K562 (cell line): Measurements from ENCODE around the gene HS3ST3B1. TPM values are rescaled to one million over a fixed set of nuclear protein-coding genes. Genes with fewer than 3 reads are reported as not detected.

ENCODE experiments used
- ATAC-seq: fragments of 200-7000 bp; cut with Tn5 transposase; 3 replicates; pipeline ENCODE4 v1.9.1; 2020; ENCODE audit warnings: moderate library complexity
- BruUV-seq: library from RNA; stranded (reverse); fragments of 400-500 nt; replicated peaks from 2 replicates; lab custom pipeline; 2021; lab: Mats Ljungman, UMichigan
- CTCF ChIA-PET: fragments of 300-600 bp; formaldehyde crosslinking; extraction: SDS; loops from one replicate; lab custom pipeline; 2021; ENCODE audit warnings: low intra/inter-chr PET ratio; lab: Yijun Ruan, JAX
- POLR2A ChIA-PET: fragments of 300-600, 350-650 bp; sonication (Branson Sonifier 250); formaldehyde crosslinking; extraction: SDS; loops from one replicate; lab custom pipeline; 2021; ENCODE audit warnings: antibody characterized with exemption, inconsistent platforms; lab: Yijun Ruan, JAX
- DNase-seq, 4 experiments: peaks; one replicate each; pipeline versions ENCODE4 v3.0.0 to v3.0.0-alpha.2; 2011 to 2018; ENCODE audit warnings: low spot score in 3 of 4, mixed read lengths in 3 of 4; ENCODE audit errors: extremely low read depth in 1 of 4
- FAIRE-seq: peaks from 2 replicates; lab custom pipeline; 2011; peaks lifted over from hg19 to GRCh38; lab: Jason Lieb, UNC
- H2AFZ ChIP-seq: 2 replicates; pipeline ENCODE4 v1.6.0; 2011; ENCODE audit warnings: low read depth, low read length, control low read depth, inconsistent platforms
- H3K27ac ChIP-seq: fragments of 200-600 bp; 3 replicates; pipeline ENCODE4 v1.8.0; 2011; ENCODE audit warnings: low read depth, mild to moderate bottlenecking, control low read depth, inconsistent platforms, low read length, moderate library complexity, mixed read lengths; ENCODE audit errors: extremely low read depth
- H3K27me3 ChIP-seq, 2 experiments: fragments of 300-600 bp in 1 of 2; 2 replicates in 1 of 2; 3 replicates in 1 of 2; pipeline versions ENCODE4 v1.6.0 to v1.8.0; 2011; ENCODE audit warnings: inconsistent platforms in 2 of 2, low read length in 2 of 2, mild to moderate bottlenecking in 1 of 2, mixed read lengths in 1 of 2, moderate library complexity in 1 of 2; ENCODE audit not compliant: control insufficient read depth in 2 of 2, insufficient read depth in 2 of 2
- H3K36me3 ChIP-seq: fragments of 300-600 bp; 3 replicates; pipeline ENCODE4 v1.8.0; 2011; ENCODE audit warnings: mild to moderate bottlenecking, low read length, inconsistent platforms; ENCODE audit not compliant: control insufficient read depth, insufficient read depth
- H3K4me1 ChIP-seq, 2 experiments: fragments of 200-600 bp in 1 of 2; replicated peaks in 1 of 2; 2 replicates in 1 of 2; 3 replicates in 1 of 2; pipeline versions ENCODE4 v1.5.1 to v1.8.0; 2011; ENCODE audit warnings: inconsistent platforms in 2 of 2, low read length in 2 of 2, mild to moderate bottlenecking in 1 of 2, mixed read lengths in 1 of 2, moderate library complexity in 1 of 2; ENCODE audit not compliant: control insufficient read depth in 2 of 2, insufficient read depth in 2 of 2
- H3K4me2 ChIP-seq: 2 replicates; pipeline ENCODE4 v1.6.1; 2011; ENCODE audit warnings: low read length, control low read depth, inconsistent platforms, mixed read lengths; ENCODE audit not compliant: insufficient read depth
- H3K4me3 ChIP-seq: fragments of 200-600 bp; sonication (generic), shearing (Covaris generic); 2 replicates; pipeline ENCODE4 v1.5.1; 2016; ENCODE audit warnings: control low read depth, inconsistent platforms
- H3K79me2 ChIP-seq: fragments of 200-600 bp; 3 replicates; pipeline ENCODE4 v1.8.0; 2011; ENCODE audit warnings: low read length, inconsistent platforms; ENCODE audit not compliant: control insufficient read depth, insufficient read depth
- H3K9ac ChIP-seq, 2 experiments: 2 replicates each; pipeline versions ENCODE4 v1.6.0 to v1.6.1; 2011; ENCODE audit warnings: low read depth in 2 of 2, low read length in 2 of 2, control low read depth in 1 of 2, inconsistent platforms in 1 of 2, mild to moderate bottlenecking in 1 of 2, mixed read lengths in 1 of 2; ENCODE audit not compliant: insufficient read depth in 1 of 2
- H3K9me1 ChIP-seq: one replicate; pipeline ENCODE4 v1.6.0; 2011; ENCODE audit warnings: inconsistent platforms, mild to moderate bottlenecking, low read length, moderate library complexity; ENCODE audit not compliant: control insufficient read depth, insufficient read depth
- H3K9me3 ChIP-seq: replicated peaks from 2 replicates; pipeline ENCODE4 v1.5.1; 2011; ENCODE audit warnings: low read depth, low read length, inconsistent platforms; ENCODE audit not compliant: control insufficient read depth, insufficient read depth
- H4K20me1 ChIP-seq: replicated peaks from 2 replicates; pipeline ENCODE4 v1.6.1; 2011; ENCODE audit warnings: low read length, inconsistent platforms, mixed read lengths; ENCODE audit not compliant: control insufficient read depth, insufficient read depth
- BACH1 ChIP-seq: fragments of 200-800 bp; sonication (Bioruptor generic); IDR thresholded peaks from 2 replicates; pipeline ENCODE4 v1.6.1; 2016; ENCODE audit warnings: missing genetic modification characterization, missing compliant biosample characterization
- JUND ChIP-seq, 2 experiments: IDR thresholded peaks; 2 replicates in 1 of 2; 3 replicates in 1 of 2; pipeline ENCODE4 v1.6.1; 2011; ENCODE audit warnings: borderline replicate concordance in 2 of 2, low read depth in 2 of 2, low read length in 2 of 2, improper control_type of control experiment in 1 of 2, missing biosample characterization in 1 of 2, missing genetic modification characterization in 1 of 2, missing genetic modification reagents in 1 of 2
- RHOXF2B ChIP-seq: fragments of 250-450 bp; sonication (Bioruptor Pico); conservative IDR thresholded peaks from 2 replicates; pipeline ENCODE4 v1.5.1; 2021
- SIN3A ChIP-seq, 2 experiments: fragments of 150-350 bp in 1 of 2; IDR thresholded peaks; 2 replicates each; pipeline ENCODE4 v1.6.1; 2011 to 2016; ENCODE audit warnings: borderline replicate concordance in 2 of 2, low read depth in 2 of 2, low read length in 2 of 2, mild to moderate bottlenecking in 2 of 2, moderate library complexity in 2 of 2; ENCODE audit not compliant: control insufficient read depth in 1 of 2
- SLC30A9 ChIP-seq: fragments of 250-450 bp; sonication (Bioruptor Pico); IDR thresholded peaks from 2 replicates; pipeline ENCODE4 v1.8.0; 2022; ENCODE audit warnings: mild to moderate bottlenecking, moderate library complexity
- TAF15 ChIP-seq: fragments of 200-400 bp; formaldehyde crosslinking; IDR thresholded peaks from 2 replicates; pipeline ENCODE4 v1.6.1; 2017; ENCODE audit warnings: mild to moderate bottlenecking, low read depth, low read length, moderate library complexity
- ZBTB7A ChIP-seq: IDR thresholded peaks from 2 replicates; pipeline ENCODE4 v1.6.1; 2011; ENCODE audit warnings: low read depth, mild to moderate bottlenecking, low read length, moderate library complexity, borderline replicate concordance; ENCODE audit not compliant: control insufficient read depth
- ZNF76 ChIP-seq: fragments of 250-450 bp; sonication (Bioruptor Pico); IDR thresholded peaks from 2 replicates; pipeline ENCODE4 v1.4.0; 2020; ENCODE audit warnings: mild to moderate bottlenecking, moderate library complexity, borderline replicate concordance
- WGBS: fragments of 100-300 bp; shearing (Covaris generic); methylation state at CpG from one replicate; pipeline ENCODE4 v1.1.6; 2016; ENCODE audit warnings: low coverage, mixed read lengths; ENCODE audit not compliant: insufficient coverage; ENCODE audit errors: missing lambda C conversion rate; 5-methylcytosine and 5-hydroxymethylcytosine counted together
- in situ Hi-C: fragments of 300-500 bp; cut with MboI; formaldehyde crosslinking; loops from 4 replicates; pipeline ENCODE4 v1.15.0; 2018; ENCODE audit warnings: inconsistent platforms, mixed read lengths
- intact Hi-C: fragments of 100-400 bp; cut with micrococcal nuclease; formaldehyde crosslinking; loops from 2 replicates; pipeline ENCODE4 v1.14.2; 2022
- polyA plus RNA-seq, 8 experiments: library from polyadenylated mRNA; depleted of rRNA in 4 of 8; stranded (reverse) in 5 of 8; unstranded in 3 of 8; fragments of >200 nt; fragmentation: Nextera tagmentation in 2 of 8; fragmentation: Illumina TruSeq in 1 of 8; extraction: Ambion mirVana in 2 of 8; extraction: Trizol in 1 of 8; gene quantifications; 2 replicates each; pipeline versions ENCODE4 v1.2.1 to v1.2.3, GENCODE V29; 2011 to 2014; ENCODE audit warnings: inconsistent platforms in 1 of 8, missing spikeins in 1 of 8
- total RNA-seq, 7 experiments: library from RNA; depleted of rRNA in 6 of 7; stranded (reverse); fragments of >200 nt in 6 of 7; fragmentation: Illumina TruSeq in 2 of 7; extraction: Trizol in 2 of 7; gene quantifications; 2 replicates each; pipeline versions ENCODE4 v1.2.1 to v1.2.3, GENCODE V29; 2011 to 2021; ENCODE audit warnings: low replicate concordance in 1 of 7
- TF ChIP-seq, protein P1 (sequence below): fragments of 250-450 bp; sonication (Bioruptor Pico); IDR thresholded peaks from 2 replicates; pipeline ENCODE4 v1.8.0; 2021; ENCODE audit warnings: moderate library complexity, mild to moderate bottlenecking, inconsistent platforms
- TF ChIP-seq, protein P2 (sequence below), 2 experiments: IDR thresholded peaks in 1 of 2; conservative IDR thresholded peaks in 1 of 2; 2 replicates each; pipeline ENCODE4 v1.6.1; 2016; ENCODE audit warnings: low read depth in 2 of 2, mild to moderate bottlenecking in 1 of 2, missing compliant biosample characterization in 1 of 2, missing genetic modification characterization in 1 of 2, moderate library complexity in 1 of 2
- TF ChIP-seq, protein P3 (sequence below), 2 experiments: IDR thresholded peaks; 2 replicates each; pipeline ENCODE4 v1.6.1; 2012; ENCODE audit warnings: improper control_type of control experiment in 2 of 2, low read depth in 2 of 2, low read length in 2 of 2, borderline replicate concordance in 1 of 2
- TF ChIP-seq, protein P4 (sequence below): IDR thresholded peaks from 3 replicates; pipeline ENCODE4 v1.6.1; 2011; ENCODE audit warnings: borderline replicate concordance, mild to moderate bottlenecking; ENCODE audit not compliant: insufficient read length, insufficient read depth

HS3ST3B1 gene
- total and polyA plus RNA-seq, 9 of the 15 experiments (the other 6 are each of a cell fraction or from before 2014, with no cell fraction given) = 1.9 to 12.9 (median 3.7) TPM

DNA sequence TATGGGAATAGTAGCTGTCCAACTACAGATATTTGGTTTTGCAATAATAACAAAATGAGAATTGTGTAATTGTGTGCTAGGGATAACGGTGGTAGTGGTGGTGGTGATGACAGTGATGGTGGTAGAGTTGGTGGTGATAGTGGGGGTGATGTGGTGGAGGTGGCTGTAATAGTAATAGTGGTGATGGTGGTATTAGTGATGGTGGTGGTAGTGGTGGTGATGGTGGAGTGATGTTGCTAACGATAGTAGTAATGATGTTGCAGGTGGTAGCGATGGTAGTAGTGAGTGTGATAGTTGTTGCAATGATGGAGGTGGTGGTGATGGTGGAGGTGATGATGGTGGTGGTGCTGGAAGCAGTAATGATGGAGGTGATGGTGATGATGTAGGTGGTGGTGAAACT lies 94.4 kb downstream of the HS3ST3B1 start:
- no TSS peak for BruUV-seq
- no peaks in the 10 kb centered on the region for H4K20me1 ChIP-seq
- intact Hi-C loops (no loop called here), in situ Hi-C loops (no loop called here)
- no peaks in the 10 kb centered on the region for H3K9me1 ChIP-seq
- H3K36me3 ChIP-seq = no peaks in the 10 kb centered on the region
- CTCF ChIA-PET = interaction anchor here (0.7 kb wide), 1 partner anchor 1722 kb away, joined by 3 read pairs; no protein-coding TSS in a partner anchor
- DNase-seq (no peak), FAIRE-seq (no peak), ATAC-seq (no peak)
- WGBS = 0% methylated on average over 3 of the region's 3 CpGs
- no peak overlapping the region for H3K4me2 ChIP-seq
- no peak overlapping the region for H3K4me3 ChIP-seq
- H2AFZ ChIP-seq = no peak overlapping the region
- peaks cover 1% of the 10 kb centered on the region; the same call in 1 of the 2 replicates for H3K9me3 ChIP-seq
- POLR2A ChIA-PET = no interaction called here
- H3K27ac ChIP-seq = no peak overlapping the region
- H3K79me2 ChIP-seq = no peaks in the 10 kb centered on the region
- H3K9ac ChIP-seq = no peak overlapping the region
- no peaks in the 10 kb centered on the region; a peak in 1 of 5 replicates for H3K27me3 ChIP-seq
- H3K4me1 ChIP-seq = no peaks in the 10 kb centered on the region
- TF ChIP-seq, protein P1, sequence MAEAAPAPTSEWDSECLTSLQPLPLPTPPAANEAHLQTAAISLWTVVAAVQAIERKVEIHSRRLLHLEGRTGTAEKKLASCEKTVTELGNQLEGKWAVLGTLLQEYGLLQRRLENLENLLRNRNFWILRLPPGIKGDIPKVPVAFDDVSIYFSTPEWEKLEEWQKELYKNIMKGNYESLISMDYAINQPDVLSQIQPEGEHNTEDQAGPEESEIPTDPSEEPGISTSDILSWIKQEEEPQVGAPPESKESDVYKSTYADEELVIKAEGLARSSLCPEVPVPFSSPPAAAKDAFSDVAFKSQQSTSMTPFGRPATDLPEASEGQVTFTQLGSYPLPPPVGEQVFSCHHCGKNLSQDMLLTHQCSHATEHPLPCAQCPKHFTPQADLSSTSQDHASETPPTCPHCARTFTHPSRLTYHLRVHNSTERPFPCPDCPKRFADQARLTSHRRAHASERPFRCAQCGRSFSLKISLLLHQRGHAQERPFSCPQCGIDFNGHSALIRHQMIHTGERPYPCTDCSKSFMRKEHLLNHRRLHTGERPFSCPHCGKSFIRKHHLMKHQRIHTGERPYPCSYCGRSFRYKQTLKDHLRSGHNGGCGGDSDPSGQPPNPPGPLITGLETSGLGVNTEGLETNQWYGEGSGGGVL (CRISPR knock-in tag) = no peak
- TF ChIP-seq JUND (IDR thresholded peaks at IDR 0.05; ENCODE audit: borderline replicate concordance, low read depth, low read length) = no peak
- no peak for TF ChIP-seq JUND (tag; IDR thresholded peaks at IDR 0.05; ENCODE audit: borderline replicate concordance, low read depth, low read length)
- no peak for TF ChIP-seq ZBTB7A
- TF ChIP-seq, protein P2, sequence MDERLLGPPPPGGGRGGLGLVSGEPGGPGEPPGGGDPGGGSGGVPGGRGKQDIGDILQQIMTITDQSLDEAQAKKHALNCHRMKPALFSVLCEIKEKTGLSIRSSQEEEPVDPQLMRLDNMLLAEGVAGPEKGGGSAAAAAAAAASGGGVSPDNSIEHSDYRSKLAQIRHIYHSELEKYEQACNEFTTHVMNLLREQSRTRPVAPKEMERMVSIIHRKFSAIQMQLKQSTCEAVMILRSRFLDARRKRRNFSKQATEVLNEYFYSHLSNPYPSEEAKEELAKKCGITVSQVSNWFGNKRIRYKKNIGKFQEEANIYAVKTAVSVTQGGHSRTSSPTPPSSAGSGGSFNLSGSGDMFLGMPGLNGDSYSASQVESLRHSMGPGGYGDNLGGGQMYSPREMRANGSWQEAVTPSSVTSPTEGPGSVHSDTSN (CRISPR knock-in tag; IDR thresholded peaks at IDR 0.05; ENCODE audit: low read depth) = no peak
- TF ChIP-seq, protein P2 (tag; conservative IDR thresholded peaks at IDR 0.05; ENCODE audit: low read depth) = no peak
- no peak for TF ChIP-seq TAF15
- no peak for TF ChIP-seq SLC30A9 (CRISPR knock-in tag)
- TF ChIP-seq ZNF76 (CRISPR knock-in tag) = no peak
- TF ChIP-seq, protein P3, sequence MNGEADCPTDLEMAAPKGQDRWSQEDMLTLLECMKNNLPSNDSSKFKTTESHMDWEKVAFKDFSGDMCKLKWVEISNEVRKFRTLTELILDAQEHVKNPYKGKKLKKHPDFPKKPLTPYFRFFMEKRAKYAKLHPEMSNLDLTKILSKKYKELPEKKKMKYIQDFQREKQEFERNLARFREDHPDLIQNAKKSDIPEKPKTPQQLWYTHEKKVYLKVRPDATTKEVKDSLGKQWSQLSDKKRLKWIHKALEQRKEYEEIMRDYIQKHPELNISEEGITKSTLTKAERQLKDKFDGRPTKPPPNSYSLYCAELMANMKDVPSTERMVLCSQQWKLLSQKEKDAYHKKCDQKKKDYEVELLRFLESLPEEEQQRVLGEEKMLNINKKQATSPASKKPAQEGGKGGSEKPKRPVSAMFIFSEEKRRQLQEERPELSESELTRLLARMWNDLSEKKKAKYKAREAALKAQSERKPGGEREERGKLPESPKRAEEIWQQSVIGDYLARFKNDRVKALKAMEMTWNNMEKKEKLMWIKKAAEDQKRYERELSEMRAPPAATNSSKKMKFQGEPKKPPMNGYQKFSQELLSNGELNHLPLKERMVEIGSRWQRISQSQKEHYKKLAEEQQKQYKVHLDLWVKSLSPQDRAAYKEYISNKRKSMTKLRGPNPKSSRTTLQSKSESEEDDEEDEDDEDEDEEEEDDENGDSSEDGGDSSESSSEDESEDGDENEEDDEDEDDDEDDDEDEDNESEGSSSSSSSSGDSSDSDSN (IDR thresholded peaks at IDR 0.05; ENCODE audit: borderline replicate concordance in 1 of 2, low read depth in 2 of 2, low read length in 2 of 2) = no peak
- no peak for TF ChIP-seq BACH1 (tag)
- TF ChIP-seq RHOXF2B = no peak
- TF ChIP-seq, protein P4, sequence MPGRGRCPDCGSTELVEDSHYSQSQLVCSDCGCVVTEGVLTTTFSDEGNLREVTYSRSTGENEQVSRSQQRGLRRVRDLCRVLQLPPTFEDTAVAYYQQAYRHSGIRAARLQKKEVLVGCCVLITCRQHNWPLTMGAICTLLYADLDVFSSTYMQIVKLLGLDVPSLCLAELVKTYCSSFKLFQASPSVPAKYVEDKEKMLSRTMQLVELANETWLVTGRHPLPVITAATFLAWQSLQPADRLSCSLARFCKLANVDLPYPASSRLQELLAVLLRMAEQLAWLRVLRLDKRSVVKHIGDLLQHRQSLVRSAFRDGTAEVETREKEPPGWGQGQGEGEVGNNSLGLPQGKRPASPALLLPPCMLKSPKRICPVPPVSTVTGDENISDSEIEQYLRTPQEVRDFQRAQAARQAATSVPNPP = no peak
- no peak for TF ChIP-seq SIN3A (IDR thresholded peaks at IDR 0.05; ENCODE audit: borderline replicate concordance in 2 of 2, control insufficient read depth in 1 of 2, low read depth in 2 of 2, low read length in 2 of 2)
